CD4-positive, alpha-beta memory T cell (primary cell): Measurements from ENCODE around the gene BAIAP3. TPM values are rescaled to one million over a fixed set of nuclear protein-coding genes. Genes with fewer than 3 reads are reported as not detected.

Source experiments
- CTCF ChIA-PET: fragments of 350-600 bp; sonication (Branson Sonifier 250); formaldehyde crosslinking; loops from one replicate; lab custom pipeline; 2021; ENCODE audit warnings: inconsistent platforms; ENCODE audit not compliant: partially characterized antibody; lab: Charles Lee
- POLR2A ChIA-PET: fragments of 350-600 bp; sonication (Branson Sonifier 250); formaldehyde crosslinking; loops from one replicate; lab custom pipeline; 2021; ENCODE audit not compliant: partially characterized antibody; lab: Charles Lee
- DNase-seq, 5 donors: peaks; one replicate each; pipeline versions ENCODE4 v3.0.0 to v3.0.0-alpha.2; 2020 to 2022; ENCODE audit warnings: mixed read lengths in 1 of 5
- H3K27ac ChIP-seq: one replicate; pipeline ENCODE4 v1.7.0; 2013; ENCODE audit warnings: low read depth, low read length
- H3K27me3 ChIP-seq: 2 replicates; pipeline ENCODE4 v1.7.0; 2013; ENCODE audit warnings: mild to moderate bottlenecking, low read length, moderate library complexity; ENCODE audit not compliant: insufficient read depth
- H3K36me3 ChIP-seq: 2 replicates; pipeline ENCODE4 v1.7.0; 2013; ENCODE audit warnings: mild to moderate bottlenecking, low read length, moderate library complexity; ENCODE audit not compliant: insufficient read depth
- H3K4me1 ChIP-seq: 2 replicates; pipeline ENCODE4 v1.7.0; 2013; ENCODE audit warnings: mild to moderate bottlenecking, low read length, moderate library complexity; ENCODE audit not compliant: insufficient read depth
- H3K4me3 ChIP-seq, 2 donors: one replicate each; pipeline ENCODE4 v1.7.0; 2013; ENCODE audit warnings: low read length in 2 of 2, mild to moderate bottlenecking in 1 of 2
- H3K9me3 ChIP-seq, 2 donors: one replicate each; pipeline ENCODE4 v1.7.0; 2013; ENCODE audit warnings: low read length in 2 of 2, control low read depth in 1 of 2; ENCODE audit not compliant: control insufficient read depth in 1 of 2
- H3K27ac Mint-ChIP-seq, 7 donors: one replicate each; pipeline ENCODE4 v1.8.0; 2020 to 2021; ENCODE audit warnings: mixed read lengths in 7 of 7, mild to moderate bottlenecking in 6 of 7, inconsistent platforms in 3 of 7, moderate library complexity in 3 of 7
- H3K27me3 Mint-ChIP-seq, 2 donors: one replicate each; pipeline ENCODE4 v1.8.0; 2020 to 2021; ENCODE audit warnings: mixed read lengths in 2 of 2
- H3K36me3 Mint-ChIP-seq, 2 donors: one replicate each; pipeline ENCODE4 v1.8.0; 2020 to 2021; ENCODE audit warnings: mixed read lengths in 2 of 2, inconsistent platforms in 1 of 2, mild to moderate bottlenecking in 1 of 2
- H3K4me1 Mint-ChIP-seq, 4 donors: one replicate each; pipeline ENCODE4 v1.8.0; 2020 to 2021; ENCODE audit warnings: mixed read lengths in 4 of 4, mild to moderate bottlenecking in 1 of 4
- H3K4me3 Mint-ChIP-seq, 8 donors: one replicate each; pipeline ENCODE4 v1.8.0; 2020 to 2021; ENCODE audit warnings: mixed read lengths in 8 of 8, mild to moderate bottlenecking in 7 of 8, moderate library complexity in 6 of 8, inconsistent platforms in 3 of 8
- H3K9me3 Mint-ChIP-seq, 8 donors: one replicate each; pipeline ENCODE4 v1.8.0; 2020 to 2021; ENCODE audit warnings: mixed read lengths in 8 of 8, mild to moderate bottlenecking in 5 of 8, inconsistent platforms in 3 of 8, moderate library complexity in 1 of 8
- intact Hi-C: fragments of 100-400 bp; cut with micrococcal nuclease; formaldehyde crosslinking; loops from one replicate; pipeline ENCODE4 v1.15.1; 2023
- polyA plus RNA-seq, 2 donors: library from polyadenylated mRNA; unstranded; fragments of 300-500 nt; fragmentation: Illumina TruSeq; gene quantifications; one replicate each; pipeline ENCODE4 v1.2.3, GENCODE V29; 2021
- total RNA-seq, 2 experiments: library from RNA; stranded (reverse); gene quantifications; one replicate each; pipeline ENCODE4 v1.2.3, GENCODE V29; 2021

The BAIAP3 gene
- total and polyA plus RNA-seq, 4 experiments from 2014 or later = 1.0 to 19.7 (median 12.5) TPM

- no peak overlapping the region for H3K27ac ChIP-seq
- ChIA-PET POLR2A (interaction anchor here (0.6 to 1.3 kb wide), 6 partner anchors 26 to 883 kb away, joined by 3 read pairs; partner anchors contain the start of gene UQCC4), CTCF (interaction anchor here (0.6 to 1.8 kb wide), 6 partner anchors 11 to 325 kb away, joined by 3 to 5 read pairs (median 4); no protein-coding TSS in a partner anchor)
- H3K4me3 ChIP-seq = no peak overlapping the region
- H3K36me3 ChIP-seq = peaks cover 7% of the 10 kb centered on the region
- H3K27me3 ChIP-seq = no peaks in the 10 kb centered on the region
- H3K9me3 ChIP-seq = no peaks in the 10 kb centered on the region
- Mint-ChIP-seq H3K27me3 (no peaks in the 10 kb centered on the region), H3K4me3 (peak overlapping the region; percentile 69 to 85 (median 75)), H3K36me3 (peaks cover 6 to 27% of the 10 kb centered on the region in 2 donors), H3K9me3 (no peaks in the 10 kb centered on the region), H3K27ac (peak overlapping the region; percentile 60 to 80 (median 65)), H3K4me1 (peaks cover 8 to 20% (median 11%) of the 10 kb centered on the region in 4 donors)
- H3K4me1 ChIP-seq = peaks cover 17% of the 10 kb centered on the region
- no peak for DNase-seq
- intact Hi-C loops = no loop called here
These were observed 46.8 kb downstream of the BAIAP3 start for GRCh38 chr16:1380195-1380594.

- no peaks in the 10 kb centered on the region for H3K27me3 ChIP-seq
- no peak overlapping the region for H3K27ac Mint-ChIP-seq
- peaks cover 7% of the 10 kb centered on the region for H3K36me3 ChIP-seq
- H3K4me3 ChIP-seq = no peak overlapping the region
- no peak for DNase-seq
- H3K9me3 Mint-ChIP-seq = no peaks in the 10 kb centered on the region
- no peak overlapping the region for H3K4me3 Mint-ChIP-seq
- ChIA-PET CTCF (interaction anchor here (1.4 kb wide), 1 partner anchor 16 kb away, joined by 3 read pairs; no protein-coding TSS in a partner anchor), POLR2A (no interaction called here)
- H3K27me3 Mint-ChIP-seq = no peaks in the 10 kb centered on the region
- intact Hi-C loops = no loop called here
- peaks cover 8 to 20% (median 11%) of the 10 kb centered on the region in 4 donors for H3K4me1 Mint-ChIP-seq
- no peak overlapping the region for H3K27ac ChIP-seq
- peaks cover 17% of the 10 kb centered on the region for H3K4me1 ChIP-seq
- no peaks in the 10 kb centered on the region for H3K9me3 ChIP-seq
- H3K36me3 Mint-ChIP-seq = peaks cover 6 to 29% of the 10 kb centered on the region in 2 donors
These were observed 48.4 kb downstream of the BAIAP3 start for GRCh38 chr16:1381612-1382406.

- intact Hi-C loops = no loop called here
- Mint-ChIP-seq H3K27ac (no peak overlapping the region), H3K4me3 (no peak overlapping the region), H3K27me3 (no peaks in the 10 kb centered on the region), H3K36me3 (peaks cover 6 to 27% of the 10 kb centered on the region in 2 donors), H3K9me3 (no peaks in the 10 kb centered on the region), H3K4me1 (peaks cover 7 to 12% (median 10%) of the 10 kb centered on the region in 4 donors)
- no peak for DNase-seq
- H3K27me3 ChIP-seq = no peaks in the 10 kb centered on the region
- H3K4me1 ChIP-seq = peaks cover 14% of the 10 kb centered on the region
- H3K9me3 ChIP-seq = no peaks in the 10 kb centered on the region
- POLR2A ChIA-PET = interaction anchor here (0.8 kb wide), 1 partner anchor 23 kb away, joined by 4 read pairs; no protein-coding TSS in a partner anchor
- peaks cover 7% of the 10 kb centered on the region for H3K36me3 ChIP-seq
- no peak overlapping the region for H3K27ac ChIP-seq
- CTCF ChIA-PET = no interaction called here
- H3K4me3 ChIP-seq = no peak overlapping the region
These were observed 50.1 kb downstream of the BAIAP3 start for GRCh38 chr16:1383556-1383955.

- no peak overlapping the region for H3K4me3 ChIP-seq
- intact Hi-C loops = no loop called here
- H3K27ac ChIP-seq = no peak overlapping the region
- no peaks in the 10 kb centered on the region for H3K27me3 ChIP-seq
- POLR2A ChIA-PET = no interaction called here
- Mint-ChIP-seq H3K27me3 (no peaks in the 10 kb centered on the region), H3K27ac (no peak overlapping the region), H3K4me1 (peaks cover 0 to 2% (median 1%) of the 10 kb centered on the region in 4 donors), H3K4me3 (no peak overlapping the region), H3K9me3 (no peaks in the 10 kb centered on the region), H3K36me3 (peaks cover 8 to 24% of the 10 kb centered on the region in 2 donors)
- H3K9me3 ChIP-seq = no peaks in the 10 kb centered on the region
- no peak for DNase-seq
- H3K4me1 ChIP-seq = peaks cover 2% of the 10 kb centered on the region
- H3K36me3 ChIP-seq = peaks cover 17% of the 10 kb centered on the region
- CTCF ChIA-PET = no interaction called here
These were observed 51.8 kb downstream of the BAIAP3 start for GRCh38 chr16:1385232-1385631.

- ChIA-PET POLR2A (no interaction called here), CTCF (interaction anchor here (0.7 kb wide), 1 partner anchor 1583 kb away, joined by 3 read pairs; no protein-coding TSS in a partner anchor)
- no peaks in the 10 kb centered on the region for H3K27me3 Mint-ChIP-seq
- no peak overlapping the region for H3K4me3 Mint-ChIP-seq
- intact Hi-C loops = no loop called here
- H3K27ac Mint-ChIP-seq = no peak overlapping the region
- no peak overlapping the region for H3K4me3 ChIP-seq
- H3K9me3 Mint-ChIP-seq = peaks cover 0 to 1% (median 0%) of the 10 kb centered on the region in 8 donors
- no peaks in the 10 kb centered on the region for H3K27me3 ChIP-seq
- no peak overlapping the region for H3K27ac ChIP-seq
- peaks cover 14 to 23% of the 10 kb centered on the region in 2 donors for H3K36me3 Mint-ChIP-seq
- no peaks in the 10 kb centered on the region for H3K4me1 ChIP-seq
- no peak for DNase-seq
- H3K36me3 ChIP-seq = peaks cover 16% of the 10 kb centered on the region
- H3K9me3 ChIP-seq = no peaks in the 10 kb centered on the region
- peaks cover 0 to 1% (median 0%) of the 10 kb centered on the region in 4 donors for H3K4me1 Mint-ChIP-seq
These were observed 53.9 kb downstream of the BAIAP3 start for GRCh38 chr16:1387331-1387730.

- H3K4me1 Mint-ChIP-seq = peaks cover 0 to 1% (median 0%) of the 10 kb centered on the region in 4 donors
- H3K27me3 Mint-ChIP-seq = no peaks in the 10 kb centered on the region
- POLR2A ChIA-PET = interaction anchor here (1.2 to 1.6 kb wide), 2 partner anchors 11 to 31 kb away, joined by 3 read pairs; partner anchors contain the start of gene UQCC4
- CTCF ChIA-PET = no interaction called here
- Histone ChIP-seq H3K27me3 (no peaks in the 10 kb centered on the region), H3K4me1 (no peaks in the 10 kb centered on the region), H3K4me3 (no peak overlapping the region), H3K9me3 (no peaks in the 10 kb centered on the region), H3K27ac (no peak overlapping the region), H3K36me3 (peaks cover 26% of the 10 kb centered on the region)
- no peak overlapping the region for H3K4me3 Mint-ChIP-seq
- intact Hi-C loops = no loop called here
- peaks cover 20 to 35% of the 10 kb centered on the region in 2 donors for H3K36me3 Mint-ChIP-seq
- no peak for DNase-seq
- no peak overlapping the region for H3K27ac Mint-ChIP-seq
- peaks cover 0 to 2% (median 0%) of the 10 kb centered on the region in 8 donors for H3K9me3 Mint-ChIP-seq
These were observed 56.3 kb downstream of the BAIAP3 start for GRCh38 chr16:1389762-1390161.

GRCh38 chr16:1390239-1390779 is 56.9 kb downstream of the BAIAP3 start:
- Mint-ChIP-seq H3K9me3 (peaks cover 0 to 2% (median 0%) of the 10 kb centered on the region in 8 donors), H3K36me3 (peaks cover 20 to 33% of the 10 kb centered on the region in 2 donors), H3K4me1 (peaks cover 0 to 1% (median 0%) of the 10 kb centered on the region in 4 donors), H3K27ac (peak overlapping the region in 1 of 7 donors; percentile 60), H3K27me3 (no peaks in the 10 kb centered on the region), H3K4me3 (no peak overlapping the region)
- Histone ChIP-seq H3K27me3 (no peaks in the 10 kb centered on the region), H3K36me3 (peaks cover 26% of the 10 kb centered on the region), H3K9me3 (no peaks in the 10 kb centered on the region), H3K4me1 (no peaks in the 10 kb centered on the region), H3K4me3 (no peak overlapping the region), H3K27ac (no peak overlapping the region)
- CTCF ChIA-PET = no interaction called here
- DNase-seq = no peak
- intact Hi-C loops = no loop called here
- POLR2A ChIA-PET = interaction anchor here (1.2 to 1.6 kb wide), 2 partner anchors 12 to 31 kb away, joined by 3 read pairs; partner anchors contain the start of gene UQCC4
